ENCODE data around the gene ATF2. TPM values are rescaled to one million over a fixed set of nuclear protein-coding genes. Genes with fewer than 3 reads are reported as not detected.

ATF2 gene
- total RNA-seq, 1 donor from 2014 or later, result 91.3 TPM

GRCh38 chr2:175152242-175152641 is 15.8 kb downstream of the ATF2 start:
- DNase-seq, result no peak
- Mint-ChIP-seq H3K4me1 (ENCODE audit: low read depth, unreplicated experiment) (peaks cover 16% of the 10 kb centered on the region), H3K9me3 (ENCODE audit: unreplicated experiment) (no peaks in the 10 kb centered on the region), H3K36me3 (ENCODE audit: unreplicated experiment) (no peaks in the 10 kb centered on the region), H3K4me3 (ENCODE audit: unreplicated experiment) (no peak overlapping the region), H3K27ac (ENCODE audit: unreplicated experiment) (no peak overlapping the region), H3K27me3 (ENCODE audit: unreplicated experiment) (no peaks in the 10 kb centered on the region)
- no peak for TF ChIP-seq CTCF (IDR thresholded peaks at IDR 0.05; ENCODE audit: partially characterized antibody, unreplicated experiment)

GRCh38 chr2:175151791-175152190 is 16.2 kb downstream of the ATF2 start:
- H3K27me3 Mint-ChIP-seq (ENCODE audit: unreplicated experiment), result no peaks in the 10 kb centered on the region
- no peak overlapping the region for H3K27ac Mint-ChIP-seq (ENCODE audit: unreplicated experiment)
- DNase-seq, result no peak
- no peaks in the 10 kb centered on the region for H3K36me3 Mint-ChIP-seq (ENCODE audit: unreplicated experiment)
- peaks cover 13% of the 10 kb centered on the region for H3K4me1 Mint-ChIP-seq (ENCODE audit: low read depth, unreplicated experiment)
- H3K4me3 Mint-ChIP-seq (ENCODE audit: unreplicated experiment), result no peak overlapping the region
- TF ChIP-seq CTCF (IDR thresholded peaks at IDR 0.05; ENCODE audit: partially characterized antibody, unreplicated experiment), result no peak
- no peaks in the 10 kb centered on the region for H3K9me3 Mint-ChIP-seq (ENCODE audit: unreplicated experiment)

GRCh38 chr2:175147186-175147585 is 20.8 kb downstream of the ATF2 start:
- Mint-ChIP-seq H3K36me3 (ENCODE audit: unreplicated experiment) (peaks cover 6% of the 10 kb centered on the region), H3K4me1 (ENCODE audit: low read depth, unreplicated experiment) (no peaks in the 10 kb centered on the region), H3K27ac (ENCODE audit: unreplicated experiment) (no peak overlapping the region), H3K27me3 (ENCODE audit: unreplicated experiment) (no peaks in the 10 kb centered on the region), H3K9me3 (ENCODE audit: unreplicated experiment) (peaks cover 2% of the 10 kb centered on the region), H3K4me3 (ENCODE audit: unreplicated experiment) (no peak overlapping the region)
- no peak for TF ChIP-seq CTCF (IDR thresholded peaks at IDR 0.05; ENCODE audit: partially characterized antibody, unreplicated experiment)
- no peak for DNase-seq

- no peaks in the 10 kb centered on the region for H3K27me3 Mint-ChIP-seq (ENCODE audit: unreplicated experiment)
- no peak for TF ChIP-seq CTCF (IDR thresholded peaks at IDR 0.05; ENCODE audit: partially characterized antibody, unreplicated experiment)
- H3K9me3 Mint-ChIP-seq (ENCODE audit: unreplicated experiment), result peaks cover 2% of the 10 kb centered on the region
- H3K27ac Mint-ChIP-seq (ENCODE audit: unreplicated experiment), result no peak overlapping the region
- H3K36me3 Mint-ChIP-seq (ENCODE audit: unreplicated experiment), result peaks cover 6% of the 10 kb centered on the region
- no peak overlapping the region for H3K4me3 Mint-ChIP-seq (ENCODE audit: unreplicated experiment)
- H3K4me1 Mint-ChIP-seq (ENCODE audit: low read depth, unreplicated experiment), result no peaks in the 10 kb centered on the region
- DNase-seq, result no peak
Observed at GRCh38 chr2:175143678-175144077, 24.3 kb downstream of the ATF2 start.

GRCh38 chr2:175143191-175143590 is 24.8 kb downstream of the ATF2 start:
- Mint-ChIP-seq H3K27me3 (ENCODE audit: unreplicated experiment) (no peaks in the 10 kb centered on the region), H3K9me3 (ENCODE audit: unreplicated experiment) (peaks cover 2% of the 10 kb centered on the region), H3K27ac (ENCODE audit: unreplicated experiment) (no peak overlapping the region), H3K4me3 (ENCODE audit: unreplicated experiment) (no peak overlapping the region), H3K36me3 (ENCODE audit: unreplicated experiment) (peaks cover 6% of the 10 kb centered on the region), H3K4me1 (ENCODE audit: low read depth, unreplicated experiment) (no peaks in the 10 kb centered on the region)
- DNase-seq, result no peak
- no peak for TF ChIP-seq CTCF (IDR thresholded peaks at IDR 0.05; ENCODE audit: partially characterized antibody, unreplicated experiment)

Data from glutamatergic neuron (in vitro differentiated cells).